HepG2 (cell line): Measurements from ENCODE around the gene PTMA. TPM values are rescaled to one million over a fixed set of nuclear protein-coding genes. Genes with fewer than 3 reads are reported as not detected.

Experiments used
- FOSL1 ChIP-seq: sonication (generic); formaldehyde crosslinking; IDR thresholded peaks from 2 replicates; pipeline ENCODE4 v1.9.0; 2021; ENCODE audit warnings: missing genetic modification reagents, borderline replicate concordance
- GATAD1 ChIP-seq: IDR thresholded peaks from 2 replicates; pipeline ENCODE4 v1.6.1; 2016; ENCODE audit warnings: missing genetic modification reagents, missing compliant biosample characterization
- MTA3 ChIP-seq: sonication (generic); formaldehyde crosslinking; IDR thresholded peaks from 2 replicates; pipeline ENCODE4 v1.4.0; 2020; ENCODE audit warnings: missing genetic modification reagents
- MXD3 ChIP-seq: IDR thresholded peaks from 2 replicates; pipeline ENCODE4 v1.6.1; 2016; ENCODE audit warnings: mild to moderate bottlenecking, missing biosample characterization, missing genetic modification reagents
- NFIC ChIP-seq: IDR thresholded peaks from 2 replicates; pipeline ENCODE4 v1.6.1; 2012; ENCODE audit warnings: mild to moderate bottlenecking, low read length, inconsistent platforms
- NR2F1 ChIP-seq, 2 experiments: fragments of 450-650 bp in 1 of 2; formaldehyde crosslinking in 1 of 2; IDR thresholded peaks; 2 replicates each; pipeline versions ENCODE4 v1.5.0 to v1.6.1; 2016 to 2020; ENCODE audit warnings: mild to moderate bottlenecking in 1 of 2, missing compliant biosample characterization in 1 of 2, missing genetic modification reagents in 1 of 2, moderate library complexity in 1 of 2
- POLR2A ChIP-seq, 2 experiments: IDR thresholded peaks; 2 replicates each; pipeline ENCODE4 v1.6.1; 2011; ENCODE audit warnings: low read depth in 2 of 2, low read length in 2 of 2, mild to moderate bottlenecking in 1 of 2, moderate library complexity in 1 of 2; ENCODE audit not compliant: insufficient read depth in 1 of 2
- RARA ChIP-seq: IDR thresholded peaks from 2 replicates; pipeline ENCODE4 v1.6.1; 2016; ENCODE audit warnings: missing genetic modification reagents, missing compliant biosample characterization
- SALL1 ChIP-seq: sonication (generic); formaldehyde crosslinking; IDR thresholded peaks from 2 replicates; pipeline ENCODE4 v1.8.0; 2022; ENCODE audit warnings: mild to moderate bottlenecking, missing genetic modification reagents
- SNAPC5 ChIP-seq: sonication (generic); formaldehyde crosslinking; IDR thresholded peaks from 2 replicates; pipeline ENCODE4 v1.8.1; 2023; ENCODE audit warnings: mild to moderate bottlenecking, missing genetic modification reagents, borderline replicate concordance
- SRSF4 ChIP-seq: fragments of 200-400 bp; formaldehyde crosslinking; IDR thresholded peaks from one replicate; pipeline ENCODE4 v1.6.1; 2018; ENCODE audit warnings: mild to moderate bottlenecking, low read depth, low read length, moderate library complexity; ENCODE audit not compliant: poor library complexity, severe bottlenecking
- U2AF1 ChIP-seq: fragments of 200-400 bp; formaldehyde crosslinking; optimal IDR thresholded peaks from 2 replicates; pipeline ENCODE3; 2017; ENCODE audit warnings: mild to moderate bottlenecking, low read depth, low read length
- ZBTB26 ChIP-seq: IDR thresholded peaks from 2 replicates; pipeline ENCODE4 v1.6.1; 2016; ENCODE audit warnings: missing compliant biosample characterization, missing genetic modification reagents, borderline replicate concordance
- ZNF121 ChIP-seq: sonication (generic); formaldehyde crosslinking; IDR thresholded peaks from 2 replicates; pipeline ENCODE4 v1.5.0; 2020; ENCODE audit warnings: mild to moderate bottlenecking, missing genetic modification reagents
- ZNF138 ChIP-seq: sonication (generic); formaldehyde crosslinking; IDR thresholded peaks from 2 replicates; pipeline ENCODE4 v1.5.0; 2020; ENCODE audit warnings: mild to moderate bottlenecking, low read depth, missing genetic modification reagents
- ZNF253 ChIP-seq: sonication (generic); formaldehyde crosslinking; IDR thresholded peaks from 2 replicates; pipeline ENCODE4 v1.8.0; 2022; ENCODE audit warnings: mild to moderate bottlenecking, missing genetic modification reagents, borderline replicate concordance
- ZNF367 ChIP-seq: sonication (generic); formaldehyde crosslinking; IDR thresholded peaks from 2 replicates; pipeline ENCODE4 v1.4.0; 2020; ENCODE audit warnings: missing genetic modification reagents, borderline replicate concordance
- ZNF572 ChIP-seq: sonication (generic); formaldehyde crosslinking; IDR thresholded peaks from 2 replicates; pipeline ENCODE4 v1.5.1; 2020; ENCODE audit warnings: mild to moderate bottlenecking, missing genetic modification reagents
- ZNF574 ChIP-seq: sonication (generic); formaldehyde crosslinking; IDR thresholded peaks from 2 replicates; pipeline ENCODE4 v1.4.0; 2020; ENCODE audit warnings: missing genetic modification reagents
- ZNF672 ChIP-seq: sonication (generic); formaldehyde crosslinking; IDR thresholded peaks from 2 replicates; pipeline ENCODE4 v1.8.1; 2022; ENCODE audit warnings: missing genetic modification reagents
- ZNF770 ChIP-seq: sonication (generic); formaldehyde crosslinking; IDR thresholded peaks from 2 replicates; pipeline ENCODE4 v1.5.0; 2020; ENCODE audit warnings: mild to moderate bottlenecking, missing genetic modification reagents
- ZNF777 ChIP-seq: sonication (generic); formaldehyde crosslinking; IDR thresholded peaks from 2 replicates; pipeline ENCODE4 v1.4.0; 2020; ENCODE audit warnings: missing genetic modification reagents
- polyA plus RNA-seq, 8 experiments: library from polyadenylated mRNA; depleted of rRNA in 3 of 8; stranded (reverse) in 7 of 8; unstranded in 1 of 8; fragments of >200 nt; fragmentation: Illumina TruSeq in 4 of 8; extraction: Trizol in 4 of 8; gene quantifications; 2 replicates each; pipeline versions ENCODE4 v1.2.1 to v1.2.3, GENCODE V29; 2011 to 2016; ENCODE audit warnings: low read depth in 4 of 8, missing spikeins in 1 of 8, mixed read lengths in 1 of 8; ENCODE audit not compliant: insufficient read depth in 1 of 8
- total RNA-seq, 5 experiments: library from RNA; depleted of rRNA; stranded (reverse); fragments of >200 nt; fragmentation: Illumina TruSeq; extraction: Trizol; gene quantifications; 2 replicates each; pipeline ENCODE4 v1.2.3, GENCODE V29; 2016; ENCODE audit warnings: low read depth in 1 of 5

PTMA gene
- total and polyA plus RNA-seq, 2 of the 13 experiments (the other 11 are each of a cell fraction or from before 2014, with no cell fraction given), result 190 to 1,086 TPM

GRCh38 chr2:231706731-231707624 is 1.3 kb upstream of the PTMA start (continued):
- peak; percentile 34; the same call in 1 of the 2 replicates for TF ChIP-seq MXD3 (CRISPR knock-in tag)
- TF ChIP-seq ZNF367, result no peak; the same call in 1 of the 2 replicates
- no peak for TF ChIP-seq NFIC
- peak in 1 of 2 experiments; percentile 79; a peak in 2 of 4 replicates for TF ChIP-seq POLR2A (IDR thresholded peaks at IDR 0.05; ENCODE audit: insufficient read depth in 1 of 2, low read depth in 2 of 2, low read length in 2 of 2)
- no peak for TF ChIP-seq ZNF672
- TF ChIP-seq SALL1 (CRISPR knock-in tag), result peak; percentile 44; the same call in 1 of the 2 replicates
- TF ChIP-seq ZNF777 (CRISPR knock-in tag), result peak; percentile 68; the same call in 1 of the 2 replicates
- no peak for TF ChIP-seq ZNF572 (CRISPR knock-in tag)
- peak; percentile 67; the same call in 1 of the 2 replicates for TF ChIP-seq GATAD1 (CRISPR knock-in tag)
- TF ChIP-seq SRSF4, result no peak
- TF ChIP-seq ZNF253 (CRISPR knock-in tag), result 0 out of 2 replicates have a peak, but pooled peaks have one; percentile 50
- TF ChIP-seq ZNF574 (CRISPR knock-in tag), result peak; percentile 92
- no peak for TF ChIP-seq SNAPC5 (CRISPR knock-in tag)
- no peak; the same call in 1 of the 2 replicates for TF ChIP-seq ZBTB26 (CRISPR knock-in tag)
- 0 out of 4 replicates have a peak, but pooled peaks of 1 of the 2 experiments have one; percentile 3 for TF ChIP-seq NR2F1 (CRISPR knock-in tag; IDR thresholded peaks at IDR 0.05)
- TF ChIP-seq FOSL1 (CRISPR knock-in tag), result no peak
- 0 out of 2 replicates have a peak, but pooled peaks have one; percentile 31 for TF ChIP-seq ZNF138
- TF ChIP-seq ZNF770 (CRISPR knock-in tag), result peak; percentile 53
- no peak for TF ChIP-seq U2AF1
- no peak for TF ChIP-seq MTA3
- peak; percentile 55; the same call in 1 of the 2 replicates for TF ChIP-seq RARA (CRISPR knock-in tag)
- no peak; the same call in 1 of the 2 replicates for TF ChIP-seq ZNF121
